GM19397 (cell line): Measurements from ENCODE around the gene SLC25A29.

Experiments used
- ATAC-seq: cut with Tn5 transposase; IDR thresholded peaks from one replicate; pipeline ENCODE4 v1.9.1; 2021; ENCODE audit warnings: mild to moderate bottlenecking, moderate library complexity; ENCODE audit not compliant: unreplicated experiment

The SLC25A29 gene

DNA sequence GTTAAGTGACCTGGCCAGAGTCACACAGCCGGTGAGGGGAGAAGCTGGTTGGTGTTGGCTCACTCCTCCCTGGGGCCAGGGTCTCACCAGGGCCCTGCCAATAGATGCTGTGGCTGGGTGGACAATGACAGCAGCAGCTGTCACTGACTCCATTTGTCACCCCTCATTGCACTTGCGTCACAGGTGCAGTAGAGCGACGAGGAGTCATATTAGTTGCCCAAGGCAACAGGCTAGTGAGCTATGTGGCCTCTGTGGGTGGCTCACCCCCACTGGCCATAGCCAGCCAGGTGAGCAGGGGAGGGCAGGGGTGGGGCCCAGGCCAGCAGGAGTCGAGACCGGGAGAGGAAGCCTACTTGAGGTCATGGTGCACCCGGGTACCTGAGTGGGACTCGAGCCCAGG lies 26.6 kb upstream of the SLC25A29 start:
- ATAC-seq, result peak; percentile 61

DNA sequence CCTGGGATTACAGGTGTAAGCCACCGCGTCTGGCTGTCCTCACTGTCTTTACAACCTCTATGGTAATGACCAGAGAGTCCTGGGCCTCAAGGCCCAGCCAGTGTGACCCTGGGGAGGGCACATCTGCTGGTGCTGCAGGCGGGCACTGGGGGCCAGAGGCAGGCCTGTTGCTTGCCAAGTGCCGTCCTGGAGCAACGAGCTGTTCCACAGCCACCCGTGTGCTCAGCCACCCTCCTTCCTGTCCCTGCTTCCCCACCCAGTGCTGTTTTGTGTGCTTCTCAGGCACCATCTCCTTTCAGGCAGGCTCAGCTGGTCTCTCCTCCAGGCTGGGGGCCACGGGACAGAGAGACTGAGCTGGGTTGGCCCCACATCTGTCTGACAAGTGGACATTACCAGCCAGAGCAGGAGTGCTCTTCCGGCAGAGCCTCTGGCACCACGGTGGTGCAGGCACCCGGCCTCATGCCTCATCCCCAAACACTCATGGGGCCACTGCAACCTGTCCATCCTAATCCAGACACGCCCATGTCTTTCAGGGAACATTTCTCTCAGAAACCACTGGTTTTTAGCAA lies 25.9 kb upstream of the SLC25A29 start:
- no peak for ATAC-seq

DNA sequence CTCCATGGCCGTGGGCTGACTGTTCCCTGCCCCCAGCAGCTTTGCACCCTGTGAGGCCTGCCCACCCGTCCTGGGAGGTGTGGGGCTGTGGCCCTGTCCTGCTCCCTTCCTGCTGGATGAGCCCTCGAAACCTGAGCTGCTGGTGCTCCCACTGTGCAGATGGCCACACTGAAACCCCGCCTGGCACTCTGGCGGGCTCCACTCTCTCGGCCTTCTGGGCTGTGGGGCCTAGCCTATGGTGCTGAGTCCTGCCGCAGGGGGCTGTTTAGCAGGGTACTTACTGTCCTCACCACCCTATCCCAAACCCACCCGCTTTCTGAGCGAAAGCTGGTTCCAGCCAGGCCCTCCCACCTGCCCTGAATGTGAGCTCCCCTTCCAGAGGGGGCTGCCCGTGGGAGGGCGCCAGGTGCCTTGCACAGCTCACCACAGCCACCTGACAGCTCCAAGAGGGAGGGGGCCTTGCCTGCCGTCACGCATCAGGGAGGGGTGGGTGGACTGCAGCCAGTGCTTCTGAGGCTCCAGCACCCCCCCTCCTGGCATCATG lies 24.2 kb upstream of the SLC25A29 start:
- no peak for ATAC-seq

GRCh38 chr14:100330007-100330344 lies 23.7 kb upstream of the SLC25A29 start:
- ATAC-seq, result no peak

- no peak for ATAC-seq
Measured at GRCh38 chr14:100329233-100330006, 23.2 kb upstream of the SLC25A29 start.

- ATAC-seq, result no peak
Measured at GRCh38 chr14:100328495-100329163, 22.4 kb upstream of the SLC25A29 start.

DNA sequence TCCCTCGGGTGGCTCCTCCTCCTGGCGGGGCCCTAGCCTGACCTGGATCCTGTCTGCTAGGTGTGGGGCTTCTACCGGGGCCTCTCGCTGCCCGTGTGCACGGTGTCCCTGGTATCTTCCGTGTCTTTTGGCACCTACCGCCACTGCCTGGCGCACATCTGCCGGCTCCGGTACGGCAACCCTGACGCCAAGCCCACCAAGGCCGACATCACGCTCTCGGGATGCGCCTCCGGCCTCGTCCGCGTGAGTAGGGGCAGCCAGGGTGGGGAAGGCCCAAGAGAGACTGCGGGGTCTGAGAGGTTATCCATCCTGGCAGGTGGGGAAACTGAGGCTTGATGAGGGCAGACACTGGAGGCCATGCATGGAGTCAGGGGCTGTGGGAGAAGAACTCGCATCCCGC lies 20.9 kb upstream of the SLC25A29 start:
- ATAC-seq, result no peak

GRCh38 chr14:100325958-100326357 lies 19.7 kb upstream of the SLC25A29 start:
- no peak for ATAC-seq

- no peak for ATAC-seq
Measured at GRCh38 chr14:100325231-100325632, 19.0 kb upstream of the SLC25A29 start.

DNA sequence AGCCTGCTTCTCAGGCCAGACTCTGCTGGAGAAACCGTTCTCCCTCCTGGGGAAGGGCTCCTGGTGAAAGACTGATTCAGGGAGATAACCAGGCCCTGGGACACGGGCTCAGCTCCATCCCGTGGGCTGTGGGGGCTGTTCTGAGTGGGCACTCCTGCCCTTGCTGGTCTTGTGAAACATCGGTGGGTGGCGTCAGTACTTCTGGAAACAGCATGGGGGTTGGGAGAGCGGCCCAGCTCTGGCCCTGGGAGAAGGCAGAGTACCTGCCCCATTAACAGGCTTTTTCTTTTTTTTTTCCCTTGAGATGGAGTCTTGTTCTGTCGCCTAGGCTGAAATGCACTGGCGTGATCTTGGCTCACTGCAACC lies 17.7 kb upstream of the SLC25A29 start:
- no peak for ATAC-seq

DNA sequence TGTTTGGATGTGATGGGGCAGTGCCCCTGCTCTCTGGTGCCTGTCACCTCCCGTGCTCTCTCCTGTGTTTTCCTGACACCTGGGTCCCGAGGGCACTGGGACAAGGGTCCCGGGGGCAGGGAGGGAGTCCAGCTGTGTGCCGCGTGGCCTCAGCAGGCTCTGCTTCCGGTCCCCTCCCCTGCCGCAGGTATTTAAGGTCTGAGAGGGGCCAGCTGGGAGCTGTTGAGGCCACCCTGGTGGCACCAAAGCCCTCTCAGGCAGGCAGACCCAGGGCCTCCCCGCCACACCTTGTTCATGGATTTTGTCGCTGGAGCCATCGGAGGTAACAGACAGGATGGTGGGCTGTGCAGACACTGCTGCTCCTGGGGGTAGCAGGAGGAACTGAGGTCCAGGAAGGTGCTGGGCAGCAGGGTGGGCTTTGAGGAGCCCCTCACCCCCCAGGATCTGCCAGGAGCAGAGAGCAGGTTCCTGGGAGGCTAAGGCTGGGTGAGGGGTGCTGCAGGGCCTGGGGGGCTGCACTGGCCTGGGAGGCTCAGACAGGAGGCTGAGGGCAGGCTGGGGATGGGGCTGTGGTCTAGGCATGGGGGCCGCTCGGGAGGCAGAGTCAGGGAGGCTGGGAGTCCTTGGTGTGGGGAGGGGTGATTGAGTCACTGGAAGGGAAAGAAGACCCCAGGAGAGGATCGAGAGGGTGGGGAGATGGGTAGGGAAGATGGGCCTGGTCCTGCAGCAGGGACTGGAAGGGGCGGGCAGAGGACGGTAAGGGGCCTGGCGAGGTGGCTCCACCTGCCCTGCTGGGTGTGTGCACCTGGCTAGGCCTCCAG lies 17.1 kb upstream of the SLC25A29 start, which contains the start of gene SLC25A47:
TSS of gene SLC25A47 (plus strand) at position 219 of the 821 bp plus-strand sequence. CDS start at position 295, 76 bp downstream.
- ATAC-seq, result no peak

GRCh38 chr14:100322138-100322957 lies 16.1 kb upstream of the SLC25A29 start:
- no peak for ATAC-seq

DNA sequence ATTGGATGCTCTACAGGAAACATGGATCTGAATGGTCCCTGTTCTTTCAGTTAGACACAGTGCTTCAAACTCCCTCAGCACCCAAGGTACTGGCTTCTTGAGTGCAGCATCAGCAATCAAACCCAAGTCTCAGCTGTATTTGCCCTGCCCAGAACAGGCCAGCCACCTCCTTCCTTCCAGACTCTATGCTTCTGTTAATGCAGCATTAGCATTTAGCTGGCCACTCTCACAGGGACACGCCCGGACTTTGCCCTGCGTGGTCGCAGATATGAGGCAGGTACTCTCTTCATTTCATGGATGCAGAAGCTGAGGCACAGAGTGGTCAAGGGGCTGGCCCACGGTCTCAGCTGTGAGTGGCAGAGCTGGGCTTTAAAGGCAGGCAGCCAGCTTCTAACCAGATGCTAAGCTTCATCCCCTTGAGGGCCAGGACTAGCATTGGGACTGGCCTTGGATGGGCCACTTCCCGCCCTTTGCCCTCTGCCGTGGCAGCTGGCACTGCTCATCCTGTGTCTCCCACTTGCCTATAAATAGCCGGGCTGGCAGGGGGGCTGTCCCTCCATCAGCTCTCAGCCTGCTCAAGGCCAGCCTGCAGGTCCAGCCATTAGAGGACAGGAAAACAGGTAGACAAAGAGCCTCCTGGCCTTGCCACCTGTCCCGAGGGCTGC lies 15.4 kb upstream of the SLC25A29 start:
- ATAC-seq, result no peak

DNA sequence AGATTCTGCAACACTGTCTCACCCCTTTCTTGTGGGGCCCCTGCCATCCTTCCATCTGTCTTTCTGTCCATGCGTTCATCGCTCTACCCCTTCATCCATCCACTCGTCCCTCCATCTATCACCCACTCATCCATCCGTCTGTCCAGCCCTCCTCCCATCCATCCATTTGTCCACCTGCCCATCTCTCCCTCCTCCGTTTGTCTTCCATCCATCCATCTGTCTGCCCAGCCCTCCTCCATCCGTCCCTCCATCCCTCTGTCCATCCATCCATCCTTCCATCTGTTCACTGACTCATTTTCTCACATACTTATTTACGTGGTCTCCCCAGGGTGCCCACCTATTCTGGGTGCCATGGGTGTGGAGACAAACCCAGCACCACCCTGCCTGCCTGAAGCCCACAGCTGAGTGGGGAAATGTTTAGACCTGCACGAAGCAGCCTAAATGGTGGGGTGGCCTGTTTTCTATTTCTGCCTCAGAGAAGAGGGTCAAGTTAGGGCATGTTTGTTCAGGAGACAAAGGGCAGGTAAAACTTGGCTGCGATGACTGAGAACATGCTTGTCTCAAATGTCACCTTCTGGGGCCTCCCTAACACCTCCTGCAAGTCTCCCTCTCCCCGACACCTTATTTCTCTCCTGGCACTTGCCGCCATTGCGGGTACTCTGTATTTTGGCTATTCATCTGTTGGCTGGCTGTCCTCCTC lies 14.1 kb upstream of the SLC25A29 start:
- ATAC-seq, result no peak

DNA sequence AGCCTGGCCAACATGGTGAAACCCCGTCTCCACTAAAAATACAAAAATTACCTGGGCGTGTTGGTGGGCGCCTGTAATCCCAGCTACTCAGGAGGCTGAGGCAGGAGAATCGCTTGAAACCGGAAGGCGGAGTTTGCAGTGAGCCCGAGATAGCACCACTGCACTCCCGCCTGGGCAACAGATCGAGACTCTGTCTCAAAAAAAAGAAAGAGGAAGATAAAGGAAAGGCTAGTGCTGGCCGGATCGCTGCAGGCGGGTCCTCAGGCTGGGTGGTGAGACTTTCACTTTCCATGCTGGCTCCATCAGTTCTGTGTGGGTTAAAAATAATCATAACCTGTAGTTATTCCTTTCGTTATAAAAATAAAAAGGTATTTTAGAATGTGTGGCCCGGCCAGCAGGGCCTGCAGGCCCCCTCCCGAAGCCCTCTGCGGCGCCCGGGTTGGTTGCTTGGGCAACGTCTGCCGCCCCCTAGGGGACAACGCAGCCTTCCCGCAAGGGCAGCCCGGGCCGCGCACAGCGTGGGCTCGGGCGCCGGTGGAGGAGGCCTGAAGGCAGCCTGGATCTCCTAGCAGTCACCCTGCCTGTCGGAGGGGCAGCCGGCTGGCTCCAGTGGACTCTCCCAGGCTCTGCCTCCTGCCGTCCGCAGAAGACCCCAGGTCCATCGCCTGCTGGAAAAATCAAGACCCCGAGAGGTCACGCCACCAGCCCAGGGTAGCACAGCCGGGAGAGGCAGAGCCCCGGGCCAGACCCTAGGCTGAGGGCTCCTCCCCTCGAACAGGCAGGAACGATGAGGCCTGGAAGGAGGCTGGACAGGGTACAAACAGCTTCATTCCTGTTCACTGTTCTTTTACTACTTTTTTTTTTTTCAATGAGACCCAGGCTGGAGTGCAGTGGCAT lies 11.9 kb upstream of the SLC25A29 start:
- peak; percentile 80 for ATAC-seq

DNA sequence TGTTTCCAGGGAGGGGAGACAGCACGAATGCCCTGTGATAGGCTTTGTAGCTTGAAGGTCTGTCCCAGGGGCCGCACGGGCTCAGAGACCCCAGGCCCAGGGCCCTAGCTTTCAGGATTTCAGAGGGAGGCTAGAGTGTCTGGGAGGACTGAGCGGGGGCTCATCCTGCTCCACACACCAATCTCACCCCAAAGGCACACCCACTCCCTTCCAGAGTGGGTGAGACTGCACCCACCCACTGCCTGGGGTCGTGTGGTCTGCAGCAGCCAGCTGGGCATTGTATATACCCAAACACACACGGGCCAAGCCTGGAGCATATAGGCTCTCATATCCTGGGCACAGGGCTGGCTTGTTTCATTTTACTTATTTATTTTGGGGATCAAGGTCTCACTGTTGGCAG lies 11.1 kb upstream of the SLC25A29 start:
- no peak for ATAC-seq

GRCh38 chr14:100314724-100315123 lies 8.5 kb upstream of the SLC25A29 start:
- ATAC-seq, result no peak
